C1 segment of cervical spinal cord (tissue), 14 donors: ENCODE measurements around the gene PRR29.

ENCODE experiments used
- DNase-seq, 14 donors: peaks; one replicate each; lab custom pipeline; 2025; lab: John Stamatoyannopoulos, UW

The PRR29 gene

GRCh38 chr17:64041912-64042311 lies 43.8 kb downstream of the PRR29 start:
- DNase-seq, result peak in 1 of 14 donors; percentile 1

GRCh38 chr17:64042700-64043485 lies 44.7 kb downstream of the PRR29 start:
- DNase-seq, result no peak

- DNase-seq, result no peak
Observed at GRCh38 chr17:64045176-64045575, 47.0 kb downstream of the PRR29 start.

GRCh38 chr17:64048805-64049204 lies 50.7 kb downstream of the PRR29 start:
- DNase-seq, result no peak

- DNase-seq, result no peak
Observed at GRCh38 chr17:64051153-64051552, 53.0 kb downstream of the PRR29 start.

GRCh38 chr17:64053101-64053500 lies 55.0 kb downstream of the PRR29 start:
- no peak for DNase-seq
